ENCODE measurements around the gene RFX6.
A peak's percentile ranks its signal among the peaks of the same experiment; 100 is the strongest.
"Not testable (repeated sequence)": the region's sequence is repeated elsewhere in the genome, so short reads cannot be mapped to it uniquely, and the experiment has no call there.

Gene RFX6, protein sequence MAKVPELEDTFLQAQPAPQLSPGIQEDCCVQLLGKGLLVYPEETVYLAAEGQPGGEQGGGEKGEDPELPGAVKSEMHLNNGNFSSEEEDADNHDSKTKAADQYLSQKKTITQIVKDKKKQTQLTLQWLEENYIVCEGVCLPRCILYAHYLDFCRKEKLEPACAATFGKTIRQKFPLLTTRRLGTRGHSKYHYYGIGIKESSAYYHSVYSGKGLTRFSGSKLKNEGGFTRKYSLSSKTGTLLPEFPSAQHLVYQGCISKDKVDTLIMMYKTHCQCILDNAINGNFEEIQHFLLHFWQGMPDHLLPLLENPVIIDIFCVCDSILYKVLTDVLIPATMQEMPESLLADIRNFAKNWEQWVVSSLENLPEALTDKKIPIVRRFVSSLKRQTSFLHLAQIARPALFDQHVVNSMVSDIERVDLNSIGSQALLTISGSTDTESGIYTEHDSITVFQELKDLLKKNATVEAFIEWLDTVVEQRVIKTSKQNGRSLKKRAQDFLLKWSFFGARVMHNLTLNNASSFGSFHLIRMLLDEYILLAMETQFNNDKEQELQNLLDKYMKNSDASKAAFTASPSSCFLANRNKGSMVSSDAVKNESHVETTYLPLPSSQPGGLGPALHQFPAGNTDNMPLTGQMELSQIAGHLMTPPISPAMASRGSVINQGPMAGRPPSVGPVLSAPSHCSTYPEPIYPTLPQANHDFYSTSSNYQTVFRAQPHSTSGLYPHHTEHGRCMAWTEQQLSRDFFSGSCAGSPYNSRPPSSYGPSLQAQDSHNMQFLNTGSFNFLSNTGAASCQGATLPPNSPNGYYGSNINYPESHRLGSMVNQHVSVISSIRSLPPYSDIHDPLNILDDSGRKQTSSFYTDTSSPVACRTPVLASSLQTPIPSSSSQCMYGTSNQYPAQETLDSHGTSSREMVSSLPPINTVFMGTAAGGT

DNA sequence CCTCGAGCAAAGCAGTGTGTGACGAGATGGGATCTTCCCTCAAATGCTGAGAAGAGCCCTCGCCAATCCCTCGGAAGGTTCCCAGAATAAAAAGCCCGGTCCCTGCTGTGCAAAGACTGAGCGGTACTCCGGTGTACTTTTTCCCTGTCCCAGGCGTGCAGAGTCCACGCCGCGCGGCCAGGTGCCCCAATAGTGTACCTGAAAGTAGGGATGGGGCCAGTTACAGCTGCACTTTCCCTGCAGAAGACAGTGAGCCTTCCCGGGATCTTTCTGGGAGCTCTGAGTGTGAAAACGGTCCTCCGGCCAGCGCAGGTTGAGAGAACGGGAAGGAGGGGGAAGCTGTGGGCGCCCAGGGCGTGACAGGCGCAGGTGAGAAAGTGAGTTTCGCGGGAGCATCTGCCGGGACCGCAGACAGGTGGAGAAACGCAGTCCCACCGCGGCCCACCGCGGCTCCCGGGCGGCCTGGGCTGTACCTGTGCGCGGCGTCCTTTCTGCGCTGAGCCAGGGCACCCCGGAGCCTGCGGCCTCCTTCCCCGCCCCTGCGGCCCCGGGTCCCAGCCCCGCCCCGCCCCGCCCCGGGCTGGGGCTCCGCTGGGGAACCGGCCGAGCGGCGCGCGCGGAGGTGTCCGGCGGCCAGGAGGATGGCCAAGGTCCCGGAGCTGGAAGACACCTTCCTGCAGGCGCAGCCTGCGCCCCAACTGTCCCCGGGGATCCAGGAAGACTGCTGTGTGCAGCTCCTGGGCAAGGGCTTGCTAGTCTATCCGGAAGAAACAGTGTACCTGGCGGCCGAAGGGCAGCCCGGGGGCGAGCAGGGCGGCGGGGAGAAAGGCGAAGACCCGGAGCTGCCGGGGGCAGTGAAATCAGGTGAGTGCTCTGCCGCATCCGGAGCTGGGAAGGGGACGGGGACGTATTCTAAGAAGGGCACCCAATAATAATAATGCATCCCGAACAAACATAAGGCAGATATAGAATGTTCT lies at the start of gene RFX6:
Gene RFX6 (plus strand): TSS at position 608 of the 977 bp plus-strand sequence. CDS start 34 bp downstream, at position 642.
- DNase-seq = peak; percentile 61

DNA sequence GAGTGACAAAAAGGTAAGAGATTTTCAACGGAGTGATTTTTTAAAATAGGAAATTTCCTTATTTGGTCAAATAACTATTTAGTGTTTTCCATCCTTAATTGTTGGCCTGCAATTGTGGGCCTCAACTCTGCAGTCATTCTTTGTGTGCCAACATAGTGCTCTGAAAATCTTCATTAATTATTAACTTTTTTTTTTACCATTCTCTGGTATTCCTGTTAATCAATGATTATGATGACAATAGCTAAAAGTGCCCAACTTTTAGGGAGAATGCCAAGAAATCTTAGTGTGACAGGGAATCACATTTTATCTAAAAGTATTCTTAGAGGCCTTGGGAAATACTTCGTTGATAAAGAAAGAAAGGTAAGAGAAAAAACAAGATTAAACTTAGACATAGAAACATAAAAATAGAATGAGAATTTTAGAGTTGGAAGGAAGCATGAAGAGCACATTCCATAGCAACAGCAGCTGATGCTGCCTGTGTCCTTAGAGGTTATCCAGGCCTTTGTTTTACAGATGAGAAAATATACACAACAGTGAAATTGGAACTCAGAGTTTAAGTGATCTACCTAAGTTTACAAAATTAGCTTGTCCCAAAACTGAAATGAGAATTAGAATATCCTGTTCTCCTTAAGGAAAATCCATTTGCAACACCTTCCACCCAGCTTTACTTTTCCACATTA lies 49.3 kb upstream of the RFX6 start:
- no peak for DNase-seq

DNA sequence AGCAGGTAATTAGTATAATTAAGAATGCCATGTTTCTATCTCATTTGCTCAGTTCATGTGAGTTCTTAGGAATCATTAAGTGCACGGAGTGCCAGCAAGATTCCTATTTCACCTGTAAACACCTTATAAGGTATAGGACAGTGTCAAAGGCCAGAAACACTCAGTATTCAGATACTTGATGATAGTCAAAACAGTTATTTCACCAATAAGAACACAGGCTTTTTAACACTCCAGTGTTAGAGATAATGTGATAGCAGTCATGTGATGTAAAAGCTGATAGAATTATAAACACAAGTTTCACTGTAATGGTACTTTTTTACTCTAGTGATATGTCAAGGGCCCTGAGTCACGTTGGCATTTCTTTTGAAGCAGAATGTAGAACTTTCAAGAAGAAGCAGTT lies 48.1 kb upstream of the RFX6 start, which contains the start of gene GPRC6A:
Gene GPRC6A (minus strand): TSS at position 101 of the 400 bp plus-strand sequence. CDS start 70 bp downstream, at position 31.
- no peak for DNase-seq

DNA sequence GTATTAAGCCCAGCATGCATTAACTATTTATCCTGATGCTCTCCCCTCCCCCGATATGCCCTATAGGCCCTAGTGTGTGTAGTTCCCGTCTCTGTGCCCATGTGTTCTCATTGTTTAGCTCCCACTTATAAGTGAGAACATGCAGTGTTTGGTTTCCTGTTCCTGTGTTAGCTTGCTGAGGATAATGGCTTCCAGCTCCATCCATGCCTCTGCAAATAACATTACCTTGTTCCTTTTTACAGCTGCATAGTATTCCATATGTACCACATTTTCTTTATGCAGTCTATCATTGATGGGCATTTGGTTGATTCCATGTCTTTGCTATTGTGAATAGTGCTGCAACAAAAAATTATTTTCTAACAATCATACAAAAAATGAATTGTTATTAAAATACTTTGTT lies 42.5 kb upstream of the RFX6 start:
- DNase-seq = not testable (repeated sequence)

DNA sequence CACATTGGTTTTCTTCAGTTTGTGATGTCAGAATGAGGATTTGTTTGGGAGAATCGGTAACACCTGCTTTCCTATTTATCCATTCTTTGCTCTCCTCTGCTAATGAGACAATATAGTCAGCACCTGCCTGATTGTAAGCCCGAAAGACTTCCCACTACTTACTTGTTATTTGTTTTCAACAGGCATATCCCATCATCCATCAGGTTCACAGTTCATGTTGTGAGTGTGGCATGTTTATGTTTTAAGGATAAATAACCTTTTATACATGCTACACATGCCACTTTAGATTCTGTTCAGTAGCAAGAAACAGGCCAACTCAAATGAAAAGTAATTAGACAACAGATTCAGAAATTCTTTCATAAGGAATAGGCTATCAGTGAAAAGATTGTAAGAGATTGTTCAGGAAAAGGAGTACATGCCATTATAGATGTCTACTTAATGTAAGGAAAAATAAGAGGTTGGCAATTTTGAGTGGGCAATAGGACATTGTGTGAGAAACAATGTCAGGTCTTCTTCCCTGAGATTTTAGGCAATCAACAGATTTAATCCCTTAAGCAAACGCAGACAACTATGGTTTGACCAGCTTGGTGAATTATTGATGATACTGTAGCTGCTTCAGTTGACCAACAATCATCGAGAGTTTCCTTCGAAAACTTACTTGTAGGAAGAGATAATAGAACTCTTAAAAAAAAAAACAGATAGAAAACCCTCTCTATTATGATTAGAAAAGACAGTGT lies 40.3 kb upstream of the RFX6 start:
- DNase-seq = no peak

DNA sequence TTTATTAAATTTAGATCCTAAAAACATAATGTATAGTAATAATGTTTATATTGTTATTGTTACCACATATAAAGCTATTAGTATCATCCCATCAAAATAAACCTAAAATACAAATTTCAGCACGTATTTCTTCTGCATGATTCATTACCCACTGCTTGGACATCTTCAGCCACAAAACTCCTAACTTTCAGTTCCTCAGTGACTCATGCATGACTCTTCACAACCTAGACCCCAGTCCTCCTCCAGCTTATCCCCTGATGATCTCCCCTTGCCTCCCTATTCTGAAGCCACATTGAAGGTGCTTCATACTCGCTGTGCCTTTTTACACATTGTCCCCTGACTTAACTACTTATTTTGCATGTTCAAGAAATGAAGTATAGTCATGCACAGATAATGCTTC lies 37.0 kb upstream of the RFX6 start:
- no peak for DNase-seq

DNA sequence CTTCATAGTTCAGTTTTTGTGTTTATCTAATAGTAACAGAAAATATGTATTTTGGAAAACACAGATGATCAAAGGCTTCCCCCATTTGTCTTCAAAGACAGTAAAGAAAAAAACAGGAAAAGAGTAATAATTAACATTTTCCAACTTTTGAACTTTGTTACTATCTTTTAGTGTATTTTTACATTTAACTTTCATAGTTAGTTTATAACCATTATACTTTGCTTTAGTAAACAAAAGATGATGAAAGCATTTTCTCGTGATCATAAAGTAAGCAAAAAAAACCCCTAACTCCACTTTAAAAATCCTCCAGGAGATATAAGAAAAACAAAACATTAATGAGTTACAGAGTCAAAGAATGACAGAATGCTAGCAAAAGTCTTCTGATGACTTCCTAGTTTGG lies 34.6 kb upstream of the RFX6 start:
- no peak for DNase-seq

DNA sequence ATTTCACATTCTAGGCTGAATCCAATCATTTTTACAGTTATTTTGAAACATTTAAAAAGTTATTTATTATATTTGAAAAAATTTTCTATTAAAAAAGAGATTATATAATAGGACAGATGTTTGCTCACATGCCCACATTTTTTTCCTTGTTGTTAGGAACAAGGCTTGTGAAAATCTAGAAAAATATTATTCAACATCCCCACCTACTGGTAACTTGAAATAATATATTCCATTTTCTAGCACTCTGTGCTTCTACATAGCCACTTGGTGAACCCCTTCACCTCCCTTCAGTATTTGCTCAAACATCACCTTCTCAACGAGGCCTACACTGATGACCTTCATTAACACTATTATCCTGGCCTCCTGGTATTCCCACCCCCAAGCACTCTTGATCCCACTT lies 29.8 kb upstream of the RFX6 start:
- no peak for DNase-seq

DNA sequence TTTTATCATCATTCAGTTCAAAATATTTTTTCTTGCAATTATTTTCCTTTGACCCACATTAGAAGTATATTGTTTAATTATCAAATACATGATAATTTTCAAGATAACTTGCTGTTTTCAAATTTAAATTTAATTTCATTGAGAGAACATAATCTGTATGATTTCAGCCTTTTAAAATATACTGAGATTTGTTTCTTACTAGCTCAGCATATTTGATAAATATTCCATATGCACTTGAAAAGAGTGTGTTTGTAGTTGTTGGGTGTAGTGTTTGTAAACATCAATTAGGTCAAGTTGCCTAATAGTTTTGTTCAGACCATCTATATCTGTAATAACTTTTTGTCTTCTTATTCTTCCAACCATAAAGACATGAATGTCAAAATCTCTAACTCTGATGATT lies 19.0 kb upstream of the RFX6 start:
- DNase-seq = no peak

DNA sequence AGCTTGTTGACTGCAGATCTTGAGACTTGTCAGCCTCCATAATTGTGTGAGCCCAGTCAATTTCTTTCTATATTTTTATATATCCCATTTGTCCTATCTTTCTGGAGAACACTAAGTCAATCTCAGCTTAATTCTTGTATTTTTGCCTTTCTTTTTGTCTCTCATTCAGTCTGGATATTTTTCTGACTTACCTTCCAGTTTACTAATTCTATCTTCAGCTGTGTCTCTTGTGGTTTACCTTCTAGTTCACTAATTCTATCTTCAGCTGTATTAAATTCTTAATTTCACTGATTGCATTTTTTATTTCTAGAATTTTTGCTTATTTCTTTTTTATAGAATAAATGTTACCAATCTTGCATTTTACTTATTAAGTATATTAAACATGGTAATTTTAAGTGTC lies 17.8 kb upstream of the RFX6 start:
- DNase-seq = no peak

DNA sequence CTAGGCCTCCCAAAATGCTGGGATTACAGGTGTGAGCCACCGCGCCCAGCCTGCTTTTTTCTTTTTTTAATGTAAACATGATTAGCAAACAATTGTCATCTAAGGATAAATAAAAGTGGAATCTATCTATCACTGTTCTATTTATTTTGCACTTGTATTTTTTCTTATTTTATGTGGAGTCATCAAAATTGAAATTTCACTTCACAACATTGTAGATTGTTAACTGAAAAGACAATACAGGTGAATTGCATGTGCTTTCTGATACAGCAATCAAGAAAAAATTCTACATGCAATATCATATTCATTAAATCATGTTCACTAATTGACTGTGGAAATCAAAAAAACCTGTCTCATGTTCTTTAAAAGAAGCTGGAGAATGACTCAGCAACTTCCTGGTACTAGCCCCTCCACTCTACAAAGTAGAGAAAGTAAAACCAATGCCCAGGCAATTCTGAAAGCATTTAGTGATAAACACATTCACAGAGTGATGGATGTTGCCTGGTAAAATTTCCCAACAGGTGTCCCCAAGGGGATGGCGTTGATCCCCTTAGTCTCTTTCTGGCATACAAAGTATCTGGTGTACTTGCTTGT lies 10.7 kb upstream of the RFX6 start:
- no peak for DNase-seq

DNA sequence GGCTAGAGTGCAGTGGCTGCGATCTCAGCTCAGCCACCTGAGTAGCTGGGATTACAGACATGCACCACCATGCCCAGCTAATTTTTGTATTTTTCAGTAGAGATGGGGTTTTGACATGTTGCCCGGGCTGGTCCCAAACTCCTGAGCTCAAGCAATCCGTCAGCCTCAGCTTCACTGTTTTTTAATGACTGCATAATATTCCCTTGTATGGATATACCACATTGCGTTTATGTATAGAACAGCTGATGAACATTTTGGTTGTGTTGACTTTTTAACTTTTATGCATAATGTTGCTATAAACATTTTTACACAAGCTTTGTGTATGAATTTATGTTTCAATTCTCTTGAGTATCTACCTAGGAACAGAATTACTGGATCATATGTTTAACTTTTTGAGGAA lies 4.3 kb upstream of the RFX6 start:
- no peak for DNase-seq

DNA sequence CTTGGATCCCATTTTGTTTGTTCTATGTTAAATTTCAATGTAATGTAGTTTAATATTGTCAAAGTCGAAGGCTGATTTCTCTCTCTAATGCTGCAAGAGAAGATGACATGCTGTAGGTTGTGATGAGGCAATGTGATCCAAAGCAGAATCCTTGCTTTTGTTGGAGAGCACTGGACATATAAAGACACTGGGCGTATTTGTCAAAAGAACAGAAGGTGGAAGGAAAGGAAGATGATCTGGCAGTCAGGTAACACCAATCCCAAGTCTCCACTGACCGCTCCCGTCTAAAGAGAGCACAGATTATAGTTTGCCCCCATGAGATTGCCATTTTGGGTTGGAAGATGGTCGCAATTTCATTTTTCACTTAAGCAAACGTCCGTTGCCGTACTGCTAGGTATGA lies 935 bp upstream of the RFX6 start:
- no peak for DNase-seq

DNA sequence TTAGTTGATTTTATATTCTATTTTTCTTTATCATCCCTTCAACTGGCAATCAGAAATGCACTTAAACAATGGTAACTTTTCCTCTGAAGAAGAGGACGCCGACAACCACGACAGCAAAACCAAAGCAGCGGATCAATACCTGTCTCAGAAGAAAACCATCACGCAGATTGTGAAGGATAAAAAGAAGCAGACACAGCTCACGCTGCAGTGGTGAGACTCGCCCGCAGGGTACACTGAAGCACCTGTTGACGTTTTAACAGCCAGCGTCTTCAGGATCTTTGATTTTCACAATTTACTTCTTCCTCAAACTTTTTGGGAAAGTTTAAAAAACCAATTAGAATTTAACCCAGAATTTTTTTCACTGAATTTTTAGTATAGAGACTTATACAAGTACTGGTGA lies 701 bp downstream of the RFX6 start:
- no peak for DNase-seq

DNA sequence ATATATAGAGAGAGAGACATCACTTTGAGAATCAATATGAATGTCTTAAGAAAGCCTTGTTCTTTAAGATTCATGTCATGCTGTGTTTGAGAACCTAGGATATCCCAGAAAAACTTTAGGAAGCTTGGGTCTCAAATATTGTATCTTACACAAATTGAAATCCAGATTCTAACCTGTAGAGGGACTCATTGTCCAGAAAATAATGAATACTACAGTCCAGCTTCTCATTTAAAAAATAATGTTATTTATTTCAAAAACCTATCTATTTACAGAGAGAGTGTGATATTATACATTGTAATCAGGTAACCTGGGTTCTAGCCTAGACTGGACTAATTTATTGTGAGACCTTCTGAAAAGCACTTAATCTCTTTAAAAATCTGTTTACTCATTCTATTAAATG lies 4.2 kb downstream of the RFX6 start:
- DNase-seq = no peak

DNA sequence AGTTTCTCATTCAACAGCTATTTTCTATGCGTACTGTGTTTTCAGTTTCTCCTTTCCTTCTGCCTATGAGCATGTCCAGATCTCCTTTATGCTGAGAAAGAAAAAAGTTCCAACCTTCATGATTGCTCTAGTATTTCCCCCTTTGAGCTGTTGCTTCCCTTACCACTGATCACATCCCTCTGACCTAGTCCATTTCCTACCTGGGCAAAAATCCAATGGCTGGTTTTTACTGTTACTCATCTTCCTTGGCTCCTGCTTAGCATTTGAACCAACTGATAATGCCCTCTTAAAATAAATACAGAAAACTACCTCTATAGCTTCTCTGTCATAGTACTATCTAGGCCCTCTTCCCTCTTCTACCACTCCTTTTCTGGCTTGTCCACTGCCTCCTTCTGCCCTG lies 6.0 kb downstream of the RFX6 start:
- no peak for DNase-seq

DNA sequence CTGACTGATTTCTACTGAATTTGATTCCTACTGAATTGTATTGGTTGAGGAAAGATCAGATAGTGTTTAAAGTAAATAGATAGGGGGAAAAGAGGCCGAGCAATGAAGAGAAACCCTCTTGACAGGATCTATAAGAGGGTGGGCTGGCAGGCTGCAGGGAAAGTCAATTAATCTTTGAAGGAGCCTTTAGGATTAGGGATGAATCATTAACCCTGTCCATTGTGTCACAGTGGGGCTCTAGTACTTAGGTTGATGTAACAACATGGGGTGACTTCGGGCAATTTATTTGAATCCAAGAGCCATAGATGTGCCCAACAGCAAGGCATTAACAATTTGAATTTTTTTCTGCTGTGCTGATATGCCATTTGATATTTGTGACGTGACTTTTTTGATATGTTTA lies 7.5 kb downstream of the RFX6 start:
- no peak for DNase-seq

DNA sequence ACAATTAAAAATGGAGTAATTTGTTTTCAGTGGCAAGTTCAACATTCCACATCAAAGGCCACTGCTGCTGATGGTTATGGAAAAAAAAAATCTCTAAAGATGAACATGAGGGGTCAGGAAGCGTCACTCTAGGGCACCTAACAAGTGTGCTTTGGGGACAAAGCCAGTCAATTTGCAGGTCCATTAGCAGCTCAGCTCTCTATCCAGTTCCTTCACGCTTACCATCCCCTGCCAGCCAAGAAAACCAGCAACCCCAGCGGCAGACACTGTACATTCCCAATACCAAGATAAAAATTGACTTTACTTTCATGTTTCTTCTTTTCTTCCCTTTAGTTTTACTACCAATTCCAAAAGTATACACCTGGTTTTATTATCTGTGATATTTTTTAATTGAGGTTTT lies 10.1 kb downstream of the RFX6 start:
- no peak for DNase-seq

DNA sequence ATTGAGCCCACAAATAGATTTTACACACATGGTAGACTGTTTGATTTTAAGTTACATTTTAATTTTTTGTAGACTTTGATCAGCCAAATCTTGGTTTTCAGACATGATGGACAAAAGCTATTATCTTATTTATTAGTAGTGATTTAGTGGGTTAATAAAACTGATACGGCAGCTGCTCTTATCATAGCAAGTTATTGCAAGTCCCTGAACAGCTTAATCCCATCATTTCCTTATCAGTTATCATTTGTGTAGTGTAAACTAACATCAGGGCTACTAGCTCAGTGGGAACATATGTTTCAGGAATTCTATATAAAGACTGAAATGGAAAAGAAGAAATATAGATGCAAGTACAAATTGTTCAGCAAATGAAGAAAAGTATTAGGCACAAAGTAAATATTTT lies 10.9 kb downstream of the RFX6 start:
- no peak for DNase-seq

DNA sequence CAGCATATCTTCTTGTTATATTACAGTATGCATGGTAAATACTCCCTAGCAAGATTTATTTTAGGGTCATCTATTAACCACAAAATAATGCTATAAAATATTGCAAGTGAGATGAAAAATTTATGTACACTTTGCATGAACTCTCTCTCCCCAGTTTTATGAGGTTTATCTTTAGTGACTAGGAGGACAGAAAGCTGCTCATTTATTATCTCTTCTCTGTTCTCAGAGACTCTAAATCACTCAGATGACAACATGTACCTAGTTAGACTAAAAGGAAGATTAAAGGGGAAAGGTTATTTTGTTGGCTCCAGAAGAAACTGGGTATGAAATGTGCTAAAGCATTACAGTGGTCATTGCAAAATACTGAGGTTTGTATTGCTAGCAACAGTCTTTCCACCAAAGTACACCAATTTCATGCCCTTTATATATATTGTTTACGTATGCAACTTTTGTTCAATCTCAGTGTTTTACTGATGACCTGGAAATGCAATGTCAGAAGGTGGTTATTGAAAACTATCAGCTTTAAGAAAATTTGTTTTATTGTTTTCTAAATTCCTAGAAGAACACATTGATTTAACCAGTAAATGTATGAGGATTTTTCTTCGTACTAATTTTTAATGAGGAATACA lies 11.8 kb downstream of the RFX6 start:
- no peak for DNase-seq

DNA sequence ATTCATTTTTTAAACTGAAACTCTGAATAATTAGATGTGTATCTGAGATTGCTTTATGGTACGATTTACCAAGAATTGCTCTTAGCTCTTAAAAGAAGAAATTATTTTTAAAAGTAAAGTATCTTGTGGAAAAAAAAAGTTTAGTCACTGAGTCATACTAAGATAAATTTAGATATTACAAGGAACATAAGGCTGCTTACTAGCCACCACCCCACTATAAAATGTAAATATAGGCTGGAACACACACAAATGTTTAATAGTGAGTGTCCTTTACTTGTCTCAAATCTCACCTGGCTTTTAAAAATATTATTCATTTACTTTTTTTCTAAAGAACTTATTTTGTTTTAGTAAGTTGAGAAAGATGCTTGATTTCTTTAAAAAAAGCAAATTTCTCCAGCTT lies 17.6 kb downstream of the RFX6 start:
- no peak for DNase-seq

Data from islet precursor cell (in vitro differentiated cells).